Stimulated activated CD4-positive, alpha-beta T cell treated with anti-CD3 and anti-CD28 coated beads, Interleukin-12 subunit alpha, Interleukin-12 subunit beta, amount 100 ng/mL, for 48 hours (primary cell): ENCODE data around the gene SNTB2.

Source experiments
- DNase-seq, 3 donors: peaks; one replicate each; pipeline ENCODE4 v3.0.0-alpha.2; 2020; ENCODE audit warnings: low read depth in 2 of 3, low spot score in 1 of 3

The SNTB2 gene

GRCh38 chr16:69316595-69317034 is 129.7 kb downstream of the SNTB2 start:
- no peak for DNase-seq

GRCh38 chr16:69318177-69318910 is 131.4 kb downstream of the SNTB2 start:
- DNase-seq: no peak

GRCh38 chr16:69318911-69319289 is 131.9 kb downstream of the SNTB2 start:
- DNase-seq: no peak

- DNase-seq: no peak
Observed at GRCh38 chr16:69319381-69319780, 132.4 kb downstream of the SNTB2 start.

- no peak for DNase-seq
Observed at GRCh38 chr16:69319826-69320739, 133.1 kb downstream of the SNTB2 start.

GRCh38 chr16:69320740-69321073 is 133.7 kb downstream of the SNTB2 start:
- DNase-seq: no peak

- no peak for DNase-seq
Observed at GRCh38 chr16:69321080-69321479, 134.1 kb downstream of the SNTB2 start.

- DNase-seq: no peak
Observed at GRCh38 chr16:69322343-69322742, 135.4 kb downstream of the SNTB2 start.

GRCh38 chr16:69323415-69323814 is 136.5 kb downstream of the SNTB2 start:
- no peak for DNase-seq

- DNase-seq: no peak
Observed at GRCh38 chr16:69324013-69324531, 137.1 kb downstream of the SNTB2 start.

- DNase-seq: no peak
Observed at GRCh38 chr16:69324585-69325253, 137.8 kb downstream of the SNTB2 start.

GRCh38 chr16:69325784-69326171 is 138.8 kb downstream of the SNTB2 start:
- DNase-seq: no peak

GRCh38 chr16:69326172-69326873 is 139.4 kb downstream of the SNTB2 start:
- no peak for DNase-seq

- DNase-seq: no peak
Observed at GRCh38 chr16:69327585-69328310, 140.8 kb downstream of the SNTB2 start.

GRCh38 chr16:69328854-69329316 is 141.9 kb downstream of the SNTB2 start:
- DNase-seq: no peak

GRCh38 chr16:69329369-69330285 is 142.7 kb downstream of the SNTB2 start:
- peak in 2 of 3 donors; percentile 18 to 38 for DNase-seq

GRCh38 chr16:69330286-69331109 is 143.5 kb downstream of the SNTB2 start, which contains the start of gene PDF:
Gene PDF, minus strand, starts transcription at chr16:69330588. Its CDS starts 18 bp downstream, at chr16:69330570.
- DNase-seq: peak; percentile 59 to 89 (median 71)

GRCh38 chr16:69334696-69335095 is 147.7 kb downstream of the SNTB2 start:
- DNase-seq: no peak
